HG03520 (cell line): Measurements from ENCODE around the gene ZMIZ1.

Experiments
- ATAC-seq: cut with Tn5 transposase; IDR thresholded peaks from one replicate; pipeline ENCODE4 v1.9.1; 2021; ENCODE audit warnings: mild to moderate bottlenecking, moderate library complexity; ENCODE audit not compliant: unreplicated experiment

Gene ZMIZ1

GRCh38 chr10:79166312-79166721, 97.6 kb downstream of the ZMIZ1 start:
- ATAC-seq = no peak

GRCh38 chr10:79166741-79167140, 98.0 kb downstream of the ZMIZ1 start:
- ATAC-seq = no peak

- no peak for ATAC-seq
These were observed 98.8 kb downstream of the ZMIZ1 start for GRCh38 chr10:79167537-79167936.

- ATAC-seq = no peak
These were observed 99.4 kb downstream of the ZMIZ1 start for GRCh38 chr10:79168210-79168609.

GRCh38 chr10:79170226-79170752, 101.5 kb downstream of the ZMIZ1 start:
- ATAC-seq = no peak

- no peak for ATAC-seq
These were observed 102.2 kb downstream of the ZMIZ1 start for GRCh38 chr10:79170993-79171392.

GRCh38 chr10:79171504-79171903, 102.7 kb downstream of the ZMIZ1 start:
- ATAC-seq = no peak

- no peak for ATAC-seq
These were observed 104.1 kb downstream of the ZMIZ1 start for GRCh38 chr10:79172881-79173280.

- no peak for ATAC-seq
These were observed 105.0 kb downstream of the ZMIZ1 start for GRCh38 chr10:79173582-79174262.

GRCh38 chr10:79176052-79176501, 107.3 kb downstream of the ZMIZ1 start:
- no peak for ATAC-seq

GRCh38 chr10:79176949-79177602, 108.3 kb downstream of the ZMIZ1 start:
- no peak for ATAC-seq

GRCh38 chr10:79178070-79178576, 109.4 kb downstream of the ZMIZ1 start:
- no peak for ATAC-seq

- ATAC-seq = no peak
These were observed 109.9 kb downstream of the ZMIZ1 start for GRCh38 chr10:79178614-79179163.

GRCh38 chr10:79179164-79179956, 110.6 kb downstream of the ZMIZ1 start:
- no peak for ATAC-seq

GRCh38 chr10:79179957-79180309, 111.2 kb downstream of the ZMIZ1 start:
- no peak for ATAC-seq

- no peak for ATAC-seq
These were observed 111.9 kb downstream of the ZMIZ1 start for GRCh38 chr10:79180414-79181221.

- ATAC-seq = no peak
These were observed 112.5 kb downstream of the ZMIZ1 start for GRCh38 chr10:79181227-79181626.

- ATAC-seq = no peak
These were observed 113.1 kb downstream of the ZMIZ1 start for GRCh38 chr10:79181698-79182521.

GRCh38 chr10:79182781-79183467, 114.2 kb downstream of the ZMIZ1 start:
- no peak for ATAC-seq
